Spinal cord (tissue), 10 donors: ENCODE measurements around the gene NOL11. TPM values are rescaled to one million over a fixed set of nuclear protein-coding genes. Genes with fewer than 3 reads are reported as not detected.

Experiments
- DNase-seq, 6 donors: peaks; one replicate each; pipeline versions ENCODE4 v3.0.0 to v3.0.0-alpha.2; 2013 to 2015; ENCODE audit warnings: low spot score in 6 of 6, low read depth in 4 of 6
- H3K27ac ChIP-seq: one replicate; pipeline ENCODE4 v1.5.1; 2013; ENCODE audit warnings: low read depth, low read length, control low read depth
- H3K27me3 ChIP-seq: one replicate; pipeline ENCODE4 v1.6.1; 2013; ENCODE audit warnings: low read length; ENCODE audit not compliant: control insufficient read depth, insufficient read depth
- H3K36me3 ChIP-seq: one replicate; pipeline ENCODE4 v1.6.1; 2013; ENCODE audit warnings: low read length; ENCODE audit not compliant: control insufficient read depth, insufficient read depth
- H3K4me1 ChIP-seq: one replicate; pipeline ENCODE4 v1.6.1; 2013; ENCODE audit warnings: low read length; ENCODE audit not compliant: control insufficient read depth, insufficient read depth
- H3K4me3 ChIP-seq: one replicate; pipeline ENCODE4 v1.5.1; 2013; ENCODE audit warnings: low read depth, low read length, control low read depth
- H3K9me3 ChIP-seq: one replicate; pipeline ENCODE4 v1.6.1; 2013; ENCODE audit warnings: low read length; ENCODE audit not compliant: control insufficient read depth, insufficient read depth
- WGBS: methylation state at CpG from one replicate; pipeline ENCODE4 v1.1.5; 2013; ENCODE audit warnings: missing lambda C conversion rate; ENCODE audit not compliant: insufficient coverage; 5-methylcytosine and 5-hydroxymethylcytosine counted together
- polyA plus RNA-seq, 2 donors: library from polyadenylated mRNA; unstranded; fragments of 120-200 nt; gene quantifications; one replicate each; pipeline ENCODE4 v1.2.1, GENCODE V29; 2013; ENCODE audit not compliant: insufficient read length in 2 of 2
- total RNA-seq, 2 donors: library from RNA; depleted of rRNA in 1 of 2; stranded (reverse); fragments of 120-200 nt in 1 of 2; fragments of >200 nt in 1 of 2; gene quantifications; one replicate each; pipeline versions ENCODE4 v1.2.3 to v1.2.4, GENCODE V29; 2013 to 2014
- donor health status: healthy.

Gene NOL11
- total and polyA plus RNA-seq, 4 donors, result 39.9 to 58.6 (median 52.5) TPM

GRCh38 chr17:67769231-67769630, 51.5 kb downstream of the NOL11 start:
- DNase-seq, result no peak
- Histone ChIP-seq H3K4me3 (no peak overlapping the region), H3K27ac (no peak overlapping the region), H3K27me3 (no peaks in the 10 kb centered on the region), H3K4me1 (no peaks in the 10 kb centered on the region), H3K9me3 (no peaks in the 10 kb centered on the region), H3K36me3 (no peaks in the 10 kb centered on the region)
- WGBS, result 94% methylated on average over 2 of the region's 5 CpGs

DNA sequence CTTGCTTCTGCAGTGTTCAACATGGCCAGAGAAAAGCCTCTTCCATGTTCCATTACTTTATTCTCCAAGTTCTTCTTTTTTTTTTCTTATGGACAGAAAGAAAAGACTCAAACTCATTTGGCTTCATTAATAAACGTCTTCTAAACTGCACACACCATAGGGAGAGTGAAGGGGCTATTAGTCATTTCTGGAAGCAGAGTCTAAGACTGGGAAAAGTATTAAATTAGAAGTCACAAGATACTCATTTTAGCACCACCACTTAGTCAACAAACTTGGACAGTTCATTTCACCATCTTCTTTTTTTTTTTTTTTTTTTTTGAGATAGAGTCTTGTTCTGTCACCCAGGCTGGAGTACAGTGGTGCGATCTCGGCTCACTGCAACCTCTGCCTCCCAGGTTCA, 52.8 kb downstream of the NOL11 start:
- no peak overlapping the region for H3K27ac ChIP-seq
- no peak overlapping the region for H3K4me3 ChIP-seq
- H3K27me3 ChIP-seq, result no peaks in the 10 kb centered on the region
- no peaks in the 10 kb centered on the region for H3K36me3 ChIP-seq
- H3K9me3 ChIP-seq, result no peaks in the 10 kb centered on the region
- no peaks in the 10 kb centered on the region for H3K4me1 ChIP-seq
- WGBS, result no CpG with 5 or more reads among the region's 3 CpGs
- no peak for DNase-seq

DNA sequence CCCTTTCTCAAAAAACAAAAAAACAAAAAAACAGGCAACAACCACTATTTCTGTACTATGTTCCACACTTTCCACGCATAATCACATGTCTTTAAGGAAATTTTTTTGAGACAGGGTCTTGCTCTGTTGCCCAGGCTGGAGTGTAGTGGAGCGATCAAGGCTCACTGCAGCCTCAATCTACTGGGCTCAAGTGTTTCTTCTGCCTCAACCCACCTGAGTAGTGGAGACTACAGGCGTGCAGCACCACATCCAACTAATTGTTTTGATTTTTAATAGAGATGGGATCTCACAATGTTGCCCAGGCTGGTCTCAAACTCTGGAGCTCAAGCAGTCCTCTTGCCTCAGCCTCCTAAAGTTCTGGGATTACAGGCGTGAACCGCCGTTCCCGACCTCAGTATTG, 54.9 kb downstream of the NOL11 start:
- 100% methylated on average over 3 of the region's 7 CpGs for WGBS
- DNase-seq, result no peak
- Histone ChIP-seq H3K36me3 (no peaks in the 10 kb centered on the region), H3K4me1 (no peaks in the 10 kb centered on the region), H3K4me3 (no peak overlapping the region), H3K27me3 (no peaks in the 10 kb centered on the region), H3K9me3 (no peaks in the 10 kb centered on the region), H3K27ac (no peak overlapping the region)

GRCh38 chr17:67773246-67773645, 55.5 kb downstream of the NOL11 start:
- H3K27me3 ChIP-seq, result no peaks in the 10 kb centered on the region
- H3K36me3 ChIP-seq, result no peaks in the 10 kb centered on the region
- H3K4me3 ChIP-seq, result no peak overlapping the region
- WGBS, result 36% methylated on average over 1 of the region's 7 CpGs
- DNase-seq, result peak in 3 of 6 donors; percentile 5 to 69 (median 44)
- no peak overlapping the region for H3K27ac ChIP-seq
- no peaks in the 10 kb centered on the region for H3K4me1 ChIP-seq
- H3K9me3 ChIP-seq, result no peaks in the 10 kb centered on the region

DNA sequence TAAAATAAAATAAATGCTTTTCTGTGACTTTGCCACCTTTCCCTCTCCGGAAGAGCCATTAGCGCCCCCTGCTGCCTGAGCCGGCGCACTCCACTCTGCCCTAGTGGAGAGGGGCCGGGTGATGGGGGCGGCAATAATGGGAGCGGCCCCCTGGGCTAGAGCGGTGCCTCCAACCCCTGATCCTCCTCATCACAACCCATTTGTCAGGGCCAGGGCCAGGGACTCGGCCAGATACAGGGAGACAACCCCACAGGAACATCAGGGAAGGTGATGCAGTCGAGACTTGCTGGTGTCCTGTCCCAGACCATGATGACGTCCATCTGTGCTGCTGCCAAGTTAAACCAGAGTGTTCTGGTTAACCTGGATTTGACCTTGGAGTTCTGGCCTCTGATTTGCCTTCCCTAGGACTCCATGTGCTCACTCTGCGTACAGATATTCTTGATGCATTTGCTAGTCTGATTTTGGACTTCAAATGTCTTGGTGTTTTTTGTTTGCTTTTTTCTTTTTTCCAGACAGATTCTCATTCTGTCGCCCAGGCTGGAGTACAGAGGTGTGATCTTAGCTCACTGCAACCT, 61.4 kb downstream of the NOL11 start:
- no peak overlapping the region for H3K27ac ChIP-seq
- H3K4me3 ChIP-seq, result no peak overlapping the region
- H3K27me3 ChIP-seq, result no peaks in the 10 kb centered on the region
- no peaks in the 10 kb centered on the region for H3K4me1 ChIP-seq
- no peaks in the 10 kb centered on the region for H3K36me3 ChIP-seq
- 18% methylated on average over 6 of the region's 13 CpGs for WGBS
- peak in 2 of 6 donors; percentile 15 to 38 for DNase-seq
- no peaks in the 10 kb centered on the region for H3K9me3 ChIP-seq

DNA sequence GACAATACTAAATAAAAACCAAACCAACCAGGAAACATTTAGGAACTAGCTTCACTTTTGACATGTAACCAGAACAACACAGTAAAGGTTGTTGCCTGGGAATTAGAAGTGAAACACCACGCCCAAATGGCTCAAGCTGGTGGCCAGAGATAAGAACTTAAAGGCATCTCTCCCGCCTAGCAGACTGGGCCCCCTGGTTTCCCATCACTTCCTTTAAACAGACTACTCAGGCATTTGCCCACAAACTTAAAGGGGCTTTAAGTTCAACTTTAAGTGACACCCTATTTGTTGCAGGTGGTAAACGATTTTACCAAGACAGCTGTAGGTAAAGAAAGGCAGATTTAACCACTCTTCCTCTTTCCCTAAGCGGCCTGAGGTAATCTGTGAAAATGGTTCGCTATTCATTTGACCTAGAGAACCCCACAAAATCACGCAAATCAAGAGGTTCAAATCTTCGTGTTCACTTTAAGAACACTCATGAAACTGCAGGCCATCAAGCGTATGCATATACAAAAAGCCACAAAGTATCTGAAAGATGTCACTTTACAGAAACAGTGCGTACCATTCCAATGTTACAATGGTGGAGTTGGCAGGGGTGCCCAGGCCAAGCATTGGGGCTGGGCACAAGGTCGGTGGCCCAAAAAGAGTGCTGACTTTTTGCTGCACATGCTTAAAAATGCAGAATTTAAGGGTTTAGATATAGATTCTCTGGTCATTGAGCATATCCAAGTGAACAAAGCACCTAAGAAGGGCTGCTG, 66.8 kb downstream of the NOL11 start:
- Histone ChIP-seq H3K36me3 (no peaks in the 10 kb centered on the region), H3K27ac (no peak overlapping the region), H3K4me3 (no peak overlapping the region), H3K27me3 (no peaks in the 10 kb centered on the region), H3K4me1 (no peaks in the 10 kb centered on the region), H3K9me3 (no peaks in the 10 kb centered on the region)
- no peak for DNase-seq
- 79% methylated on average over 4 of the region's 10 CpGs for WGBS

DNA sequence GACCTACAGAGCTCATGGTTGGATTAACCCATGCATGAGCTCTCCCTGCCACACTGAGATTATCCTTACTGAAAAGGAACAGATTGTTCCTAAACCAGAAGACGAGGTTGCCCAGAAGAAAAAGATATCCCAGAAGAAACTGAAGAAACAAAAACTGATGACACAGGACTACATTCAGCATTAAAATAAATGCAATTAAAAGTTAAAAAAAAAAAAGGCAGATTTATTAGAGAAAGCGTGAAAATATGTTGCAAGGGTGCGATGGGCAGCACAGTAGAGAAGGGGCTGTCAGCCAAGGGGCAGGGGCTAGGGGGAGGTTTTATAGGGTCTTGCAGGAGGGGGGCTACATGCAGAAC, 67.4 kb downstream of the NOL11 start:
- no peaks in the 10 kb centered on the region for H3K27me3 ChIP-seq
- WGBS, result 96% methylated on average over 2 of the region's 3 CpGs
- DNase-seq, result no peak
- no peaks in the 10 kb centered on the region for H3K9me3 ChIP-seq
- no peak overlapping the region for H3K4me3 ChIP-seq
- no peak overlapping the region for H3K27ac ChIP-seq
- no peaks in the 10 kb centered on the region for H3K36me3 ChIP-seq
- no peaks in the 10 kb centered on the region for H3K4me1 ChIP-seq

DNA sequence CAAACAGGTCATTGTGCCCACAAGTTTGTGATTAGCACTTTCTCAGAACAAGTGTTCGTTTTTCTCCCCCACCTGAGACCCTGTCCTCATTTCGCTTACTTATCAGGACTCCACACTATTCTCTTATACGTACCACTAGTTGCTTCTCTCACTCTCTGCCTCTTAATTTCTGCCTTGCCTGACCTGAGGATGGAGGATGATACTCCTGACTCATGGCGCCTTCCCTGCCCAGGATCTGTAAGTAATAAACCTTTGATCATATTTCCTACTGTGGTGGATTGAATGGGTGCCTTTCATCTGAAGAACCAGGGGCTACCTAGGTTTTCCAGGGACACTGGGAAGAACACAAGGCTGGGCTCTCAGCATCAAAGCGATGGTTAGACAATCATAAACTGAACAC, 67.8 kb downstream of the NOL11 start:
- Histone ChIP-seq H3K27me3 (no peaks in the 10 kb centered on the region), H3K4me3 (no peak overlapping the region), H3K36me3 (no peaks in the 10 kb centered on the region), H3K9me3 (no peaks in the 10 kb centered on the region), H3K4me1 (no peaks in the 10 kb centered on the region), H3K27ac (no peak overlapping the region)
- DNase-seq, result no peak
- WGBS, result 100% methylated on average over 4 of the region's 5 CpGs
